CD4-positive, alpha-beta T cell treated with Interleukin-15 for 1 hour (primary cell): ENCODE results near the gene CAP1.
A peak's percentile ranks its signal among the peaks of the same experiment; 100 is the strongest.
"Not testable (repeated sequence)": the region's sequence is repeated elsewhere in the genome, so short reads cannot be mapped to it uniquely, and the experiment has no call there.

Source experiments
- DNase-seq: peaks from one replicate; pipeline ENCODE4 v3.0.0-alpha.2; 2020

The CAP1 gene

GRCh38 chr1:40032240-40032891 lies 8.2 kb upstream of the CAP1 start:
- peak; percentile 52 for DNase-seq

GRCh38 chr1:40034869-40035268 lies 5.7 kb upstream of the CAP1 start:
- DNase-seq, result no peak

GRCh38 chr1:40036574-40036973 lies 4.0 kb upstream of the CAP1 start:
- DNase-seq, result peak; percentile 21

GRCh38 chr1:40037254-40037653 lies 3.3 kb upstream of the CAP1 start:
- DNase-seq, result not testable (repeated sequence)

- no peak for DNase-seq
Measured at GRCh38 chr1:40038697-40039096, 1.8 kb upstream of the CAP1 start.

- no peak for DNase-seq
Measured at GRCh38 chr1:40039245-40039756, 1.2 kb upstream of the CAP1 start.

- DNase-seq, result peak; percentile 87
Measured at GRCh38 chr1:40039757-40040510, 595 bp upstream of the CAP1 start.

- no peak for DNase-seq
Measured at GRCh38 chr1:40041466-40041838, 923 bp downstream of the CAP1 start.

GRCh38 chr1:40042341-40042740 lies 1.8 kb downstream of the CAP1 start:
- no peak for DNase-seq

- no peak for DNase-seq
Measured at GRCh38 chr1:40044110-40044509, 3.6 kb downstream of the CAP1 start.

GRCh38 chr1:40045182-40045581 lies 4.7 kb downstream of the CAP1 start:
- DNase-seq, result no peak

- no peak for DNase-seq
Measured at GRCh38 chr1:40045766-40046165, 5.2 kb downstream of the CAP1 start.

GRCh38 chr1:40047276-40047675 lies 6.7 kb downstream of the CAP1 start:
- DNase-seq, result no peak

- no peak for DNase-seq
Measured at GRCh38 chr1:40047769-40048168, 7.2 kb downstream of the CAP1 start.

GRCh38 chr1:40049725-40050124 lies 9.2 kb downstream of the CAP1 start:
- DNase-seq, result no peak

- no peak for DNase-seq
Measured at GRCh38 chr1:40050863-40051262, 10.3 kb downstream of the CAP1 start.

GRCh38 chr1:40053138-40053887 lies 12.8 kb downstream of the CAP1 start:
- DNase-seq, result no peak

- no peak for DNase-seq
Measured at GRCh38 chr1:40056519-40057309, 16.2 kb downstream of the CAP1 start.

GRCh38 chr1:40057310-40058030 lies 16.9 kb downstream of the CAP1 start:
- no peak for DNase-seq

GRCh38 chr1:40058097-40058452 lies 17.5 kb downstream of the CAP1 start:
- no peak for DNase-seq

- no peak for DNase-seq
Measured at GRCh38 chr1:40058453-40059337, 18.2 kb downstream of the CAP1 start.
